K562 (cell line): Measurements from ENCODE around the gene SEC14L3. TPM values are rescaled to one million over a fixed set of nuclear protein-coding genes. Genes with fewer than 3 reads are reported as not detected.

Source experiments
- ATF3 ChIP-seq, 2 experiments: fragments of 450-650 bp in 1 of 2; sonication (generic) in 1 of 2; formaldehyde crosslinking in 1 of 2; IDR thresholded peaks in 1 of 2; conservative IDR thresholded peaks in 1 of 2; 2 replicates each; pipeline versions ENCODE4 v1.6.1 to v1.8.1; 2016 to 2023; ENCODE audit warnings: mild to moderate bottlenecking in 2 of 2, moderate library complexity in 2 of 2, inconsistent platforms in 1 of 2, missing genetic modification reagents in 1 of 2
- CCAR2 ChIP-seq: fragments of 200-400 bp; formaldehyde crosslinking; IDR thresholded peaks from 2 replicates; pipeline ENCODE4 v1.6.1; 2017; ENCODE audit warnings: mild to moderate bottlenecking, low read depth, low read length
- CREM ChIP-seq: IDR thresholded peaks from 2 replicates; pipeline ENCODE4 v1.6.1; 2014; ENCODE audit warnings: antibody characterized with exemption, low read depth
- E4F1 ChIP-seq: fragments of 250-450 bp; sonication (Bioruptor Pico); IDR thresholded peaks from 2 replicates; pipeline ENCODE4 v1.5.0; 2021; ENCODE audit warnings: mild to moderate bottlenecking, borderline replicate concordance
- FOXO4 ChIP-seq: fragments of 450-650 bp; formaldehyde crosslinking; IDR thresholded peaks from 2 replicates; pipeline ENCODE4 v1.4.0; 2020; ENCODE audit warnings: mild to moderate bottlenecking, moderate library complexity
- GATAD2B ChIP-seq: fragments of 450-650 bp; IDR thresholded peaks from 2 replicates; pipeline ENCODE4 v1.6.1; 2017; ENCODE audit warnings: mild to moderate bottlenecking, borderline replicate concordance
- GTF2F1 ChIP-seq: IDR thresholded peaks from 2 replicates; pipeline ENCODE4 v1.6.1; 2011; ENCODE audit warnings: low read depth, low read length, improper control_type of control experiment
- HNRNPUL1 ChIP-seq: fragments of 200-400 bp; formaldehyde crosslinking; IDR thresholded peaks from 2 replicates; pipeline ENCODE4 v1.6.1; 2017; ENCODE audit warnings: low read length
- LCOR ChIP-seq: sonication (generic); formaldehyde crosslinking; IDR thresholded peaks from 2 replicates; pipeline ENCODE4 v1.8.0; 2022; ENCODE audit warnings: mild to moderate bottlenecking, missing genetic modification reagents
- MNT ChIP-seq, 2 experiments: fragments of 450-650 bp; conservative IDR thresholded peaks; 2 replicates each; pipeline ENCODE4 v1.6.1; 2017; ENCODE audit warnings: mild to moderate bottlenecking in 2 of 2, moderate library complexity in 2 of 2
- NFE2 ChIP-seq: IDR thresholded peaks from 2 replicates; pipeline ENCODE4 v1.6.1; 2014; ENCODE audit warnings: antibody characterized with exemption, low read depth
- PHTF2 ChIP-seq: fragments of 250-450 bp; sonication (Bioruptor Pico); IDR thresholded peaks from 2 replicates; pipeline ENCODE4 v1.5.0; 2021; ENCODE audit warnings: mild to moderate bottlenecking
- PRMT5 ChIP-seq: sonication (generic); formaldehyde crosslinking; IDR thresholded peaks from 2 replicates; pipeline ENCODE4 v1.5.0; 2020; ENCODE audit warnings: missing genetic modification reagents
- STAG1 ChIP-seq: sonication (generic); formaldehyde crosslinking; IDR thresholded peaks from 2 replicates; pipeline ENCODE4 v1.5.0; 2020; ENCODE audit warnings: missing genetic modification reagents, borderline replicate concordance
- SUPT5H ChIP-seq: fragments of 450-650 bp; IDR thresholded peaks from 2 replicates; pipeline ENCODE4 v1.6.1; 2016
- TBL1XR1 ChIP-seq, 2 experiments: IDR thresholded peaks; 2 replicates each; pipeline ENCODE4 v1.6.1; 2012; ENCODE audit warnings: improper control_type of control experiment in 2 of 2, low read length in 2 of 2, mild to moderate bottlenecking in 1 of 2
- ZC3H8 ChIP-seq: fragments of 450-650 bp; IDR thresholded peaks from 2 replicates; pipeline ENCODE4 v1.6.1; 2017
- ZKSCAN3 ChIP-seq: fragments of 250-450 bp; sonication (Bioruptor Pico); IDR thresholded peaks from 2 replicates; pipeline ENCODE4 v1.4.0; 2020
- ZKSCAN8 ChIP-seq: fragments of 200-800 bp; sonication (Bioruptor generic); IDR thresholded peaks from 2 replicates; pipeline ENCODE4 v1.6.1; 2016; ENCODE audit warnings: missing genetic modification characterization, missing compliant biosample characterization
- ZNF354B ChIP-seq: fragments of 250-450 bp; sonication (Bioruptor Pico); IDR thresholded peaks from 2 replicates; pipeline ENCODE4 v1.4.0; 2020
- ZNF639 ChIP-seq, 2 experiments: fragments of 200-800 bp in 1 of 2; sonication (Bioruptor generic) in 1 of 2; sonication (generic) in 1 of 2; formaldehyde crosslinking in 1 of 2; IDR thresholded peaks in 1 of 2; conservative IDR thresholded peaks in 1 of 2; 2 replicates each; pipeline versions ENCODE4 v1.5.0 to v1.6.1; 2016 to 2020; ENCODE audit warnings: missing compliant biosample characterization in 1 of 2, missing genetic modification characterization in 1 of 2, missing genetic modification reagents in 1 of 2
- polyA plus RNA-seq, 8 experiments: library from polyadenylated mRNA; depleted of rRNA in 4 of 8; stranded (reverse) in 5 of 8; unstranded in 3 of 8; fragments of >200 nt; fragmentation: Nextera tagmentation in 2 of 8; fragmentation: Illumina TruSeq in 1 of 8; extraction: Ambion mirVana in 2 of 8; extraction: Trizol in 1 of 8; gene quantifications; 2 replicates each; pipeline versions ENCODE4 v1.2.1 to v1.2.3, GENCODE V29; 2011 to 2014; ENCODE audit warnings: inconsistent platforms in 1 of 8, missing spikeins in 1 of 8
- total RNA-seq, 7 experiments: library from RNA; depleted of rRNA in 6 of 7; stranded (reverse); fragments of >200 nt in 6 of 7; fragmentation: Illumina TruSeq in 2 of 7; extraction: Trizol in 2 of 7; gene quantifications; 2 replicates each; pipeline versions ENCODE4 v1.2.1 to v1.2.3, GENCODE V29; 2011 to 2021; ENCODE audit warnings: low replicate concordance in 1 of 7

Gene SEC14L3
- total and polyA plus RNA-seq, 9 of the 15 experiments (the other 6 are each of a cell fraction or from before 2014, with no cell fraction given) = not detected

GRCh38 chr22:30422481-30423300 lies 49.1 kb downstream of the SEC14L3 start (continued):
- TF ChIP-seq ZNF639 (CRISPR knock-in tag; conservative IDR thresholded peaks at IDR 0.05 in 1 of 2, IDR thresholded peaks at IDR 0.05 in 1 of 2) (peak in 1 of 2 experiments; percentile 56; a peak in 2 of 4 replicates), GTF2F1 (no peak), FOXO4 (CRISPR knock-in tag) (no peak), CCAR2 (no peak), ZKSCAN3 (CRISPR knock-in tag) (no peak), ZC3H8 (no peak), ZKSCAN8 (CRISPR knock-in tag) (peak; percentile 27; the same call in 1 of the 2 replicates), ATF3 (IDR thresholded peaks at IDR 0.05) (peak; percentile 52), ATF3 (CRISPR knock-in tag; conservative IDR thresholded peaks at IDR 0.05) (no peak), SUPT5H (no peak), TBL1XR1 (IDR thresholded peaks at IDR 0.05; ENCODE audit: low read length in 2 of 2) (no peak), PRMT5 (CRISPR knock-in tag) (no peak), CREM (0 out of 2 replicates have a peak, but pooled peaks have one; percentile 21), GATAD2B (no peak), STAG1 (CRISPR knock-in tag) (no peak), LCOR (CRISPR knock-in tag) (no peak), PHTF2 (no peak), NFE2 (peak; percentile 48; the same call in 1 of the 2 replicates), E4F1 (no peak), ZNF354B (CRISPR knock-in tag) (no peak), HNRNPUL1 (no peak), MNT (conservative IDR thresholded peaks at IDR 0.05) (no peak)
